Measurements from ENCODE around the gene ZSCAN21.

- TF ChIP-seq JUN (IDR thresholded peaks at IDR 0.05), result no peak
- no peak for TF ChIP-seq CTCF (IDR thresholded peaks at IDR 0.05)
- no peak for TF ChIP-seq NFE2L2 (conservative IDR thresholded peaks at IDR 0.05; ENCODE audit: low read length)
- no peak for TF ChIP-seq ZSCAN20 (CRISPR knock-in tag; IDR thresholded peaks at IDR 0.05)
- no peak for TF ChIP-seq CEBPB (IDR thresholded peaks at IDR 0.05)
- TF ChIP-seq EP300 (IDR thresholded peaks at IDR 0.05), result no peak
- no peak for TF ChIP-seq BHLHE40 (IDR thresholded peaks at IDR 0.05; ENCODE audit: low read depth, low read length)
- no peak for TF ChIP-seq SMC3 (IDR thresholded peaks at IDR 0.05)
- no peak for TF ChIP-seq EHMT2 (IDR thresholded peaks at IDR 0.05; ENCODE audit: low read depth)
- TF ChIP-seq KDM1A (IDR thresholded peaks at IDR 0.05; ENCODE audit: low read depth), result no peak
- TF ChIP-seq POLR2AphosphoS2 (conservative IDR thresholded peaks at IDR 0.05; ENCODE audit: low read length), result no peak
- no peak for TF ChIP-seq NR3C1 (IDR thresholded peaks at IDR 0.05)
Observed at GRCh38 chr7:100000239-100000638, 49.3 kb upstream of the ZSCAN21 start.
